Fibroblast of upper back skin (primary cell): Measurements from ENCODE around the gene KRTAP9-4.
A peak's percentile ranks its signal among the peaks of the same experiment; 100 is the strongest.
"Not testable (repeated sequence)": the region's sequence is repeated elsewhere in the genome, so short reads cannot be mapped to it uniquely, and the experiment has no call there.

Experiments
- DNase-seq: peaks from one replicate; pipeline ENCODE4 v3.0.0-alpha.2; 2013

KRTAP9-4 gene, protein sequence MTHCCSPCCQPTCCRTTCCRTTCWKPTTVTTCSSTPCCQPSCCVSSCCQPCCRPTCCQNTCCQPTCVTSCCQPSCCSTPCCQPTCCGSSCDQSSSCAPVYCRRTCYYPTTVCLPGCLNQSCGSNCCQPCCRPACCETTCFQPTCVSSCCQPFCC

GRCh38 chr17:41249637-41250240, at the start of gene KRTAP9-4:
KRTAP9-4 (plus strand) TSS chr17:41249687; CDS start chr17:41249721, 34 bp downstream.
- DNase-seq: not testable (repeated sequence)

- DNase-seq: peak; percentile 9
Observed at GRCh38 chr17:41211845-41212466, 37.5 kb upstream of the KRTAP9-4 start.

- DNase-seq: no peak
Observed at GRCh38 chr17:41212524-41213169, 36.8 kb upstream of the KRTAP9-4 start.

DNA sequence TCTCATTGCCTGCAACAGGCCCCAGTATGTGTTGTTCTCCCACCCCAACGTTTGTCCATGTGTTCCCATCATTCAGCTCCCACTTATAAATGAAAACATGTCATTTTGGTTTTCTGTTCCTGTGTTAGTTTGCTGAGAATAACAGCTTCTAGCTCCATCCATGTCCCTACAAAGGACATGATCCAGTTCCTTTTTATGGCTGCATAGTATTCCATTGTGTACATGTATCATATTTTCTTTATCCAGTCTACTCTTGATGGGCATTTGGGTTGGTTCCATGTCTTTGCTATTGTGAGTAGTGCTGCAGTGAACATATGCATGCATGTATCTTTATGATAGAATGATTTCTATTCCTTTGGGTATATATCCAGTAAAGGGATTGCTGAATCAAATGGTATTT, 33.8 kb upstream of the KRTAP9-4 start:
- DNase-seq: no peak

DNA sequence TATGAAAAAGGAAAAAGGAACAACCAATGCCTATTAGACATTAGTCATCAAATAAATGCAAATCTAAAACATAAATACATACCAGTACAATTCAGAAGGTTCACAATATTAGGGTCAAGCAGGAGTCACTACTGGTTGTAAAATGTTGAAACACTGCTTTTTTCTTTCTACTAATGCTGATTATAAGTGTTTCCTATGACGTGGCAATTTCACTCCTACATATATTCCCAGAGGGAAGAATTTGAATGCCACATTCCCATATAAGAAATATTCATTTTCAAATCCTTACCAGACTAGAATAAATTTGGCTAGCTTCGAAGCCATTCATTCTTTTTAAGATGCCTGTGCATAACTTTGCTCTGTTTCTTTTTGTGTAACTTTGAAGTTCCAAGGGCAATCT, 25.7 kb upstream of the KRTAP9-4 start:
- DNase-seq: peak; percentile 3

DNA sequence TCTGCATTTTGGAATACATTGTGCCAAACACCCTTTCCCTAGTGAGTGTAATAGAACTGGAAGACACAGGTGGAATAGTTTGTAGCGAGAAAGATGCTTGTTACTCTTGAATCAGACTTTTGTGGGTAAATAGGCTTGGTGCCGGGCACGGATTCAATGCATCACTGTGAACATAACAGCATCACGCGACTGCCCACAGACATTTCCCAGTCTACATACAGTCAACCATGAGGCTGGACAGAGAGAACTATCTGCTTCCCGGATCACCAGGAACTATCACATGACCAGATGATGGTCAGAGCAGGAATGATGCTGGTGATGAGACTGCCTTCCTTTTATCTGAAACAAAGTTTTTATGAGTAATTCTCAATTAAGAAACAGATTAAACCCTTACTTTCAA, 23.4 kb upstream of the KRTAP9-4 start:
- DNase-seq: no peak

- not testable (repeated sequence) for DNase-seq
Observed at GRCh38 chr17:41226598-41227095, 22.8 kb upstream of the KRTAP9-4 start, which contains the start of gene KRTAP9-2. KRTAP9-2 (plus strand) TSS chr17:41226648; CDS start chr17:41226655, 7 bp downstream.

DNA sequence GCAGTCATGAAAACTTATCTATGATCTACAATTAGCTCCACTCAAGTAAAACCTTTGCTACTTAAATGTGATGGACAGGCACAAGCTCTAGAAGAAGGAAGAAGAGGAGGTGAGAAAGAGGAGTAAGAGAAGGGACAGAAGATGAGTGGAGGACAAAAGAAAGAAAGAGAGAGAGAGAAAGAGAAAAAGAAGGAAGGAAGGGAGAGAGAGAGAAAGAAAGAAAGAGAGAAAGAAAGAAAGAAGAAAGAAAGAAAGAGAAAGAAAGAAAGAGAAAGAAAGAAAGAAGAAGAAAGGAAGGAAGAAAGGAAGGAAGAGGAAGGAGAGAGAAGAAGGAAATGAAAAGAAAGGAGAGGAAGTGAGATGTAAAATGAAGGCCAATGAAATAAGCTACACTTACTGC, 19.4 kb upstream of the KRTAP9-4 start:
- no peak for DNase-seq

GRCh38 chr17:41231731-41232130, 17.8 kb upstream of the KRTAP9-4 start:
- DNase-seq: no peak

GRCh38 chr17:41232399-41233105, 16.9 kb upstream of the KRTAP9-4 start, which contains the start of gene KRTAP9-3:
KRTAP9-3 (plus strand) TSS chr17:41232449; CDS start chr17:41232502, 53 bp downstream.
- not testable (repeated sequence) for DNase-seq

DNA sequence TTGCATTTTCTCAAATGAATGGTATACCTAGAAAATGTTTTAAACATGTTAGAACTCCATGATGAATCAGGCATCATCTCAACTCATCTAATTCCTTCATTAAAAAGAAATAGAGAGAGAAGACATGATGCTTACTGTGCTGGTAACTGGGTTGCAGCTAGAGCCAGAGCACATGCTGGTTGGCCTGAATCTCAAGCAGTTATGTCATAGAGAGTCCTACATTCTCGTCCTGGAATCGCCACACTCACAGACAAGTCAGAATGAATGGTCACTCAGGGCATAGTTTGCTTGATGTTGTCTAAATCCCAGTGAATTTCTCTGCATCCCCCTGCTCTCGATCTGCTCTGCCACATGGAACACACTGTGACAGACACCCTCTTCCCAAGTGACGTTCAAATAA, 12.4 kb upstream of the KRTAP9-4 start:
- DNase-seq: not testable (repeated sequence)

GRCh38 chr17:41237949-41238437, 11.5 kb upstream of the KRTAP9-4 start, which contains the start of gene KRTAP9-8:
KRTAP9-8 (plus strand) TSS chr17:41237999; CDS start chr17:41238052, 53 bp downstream.
- not testable (repeated sequence) for DNase-seq

DNA sequence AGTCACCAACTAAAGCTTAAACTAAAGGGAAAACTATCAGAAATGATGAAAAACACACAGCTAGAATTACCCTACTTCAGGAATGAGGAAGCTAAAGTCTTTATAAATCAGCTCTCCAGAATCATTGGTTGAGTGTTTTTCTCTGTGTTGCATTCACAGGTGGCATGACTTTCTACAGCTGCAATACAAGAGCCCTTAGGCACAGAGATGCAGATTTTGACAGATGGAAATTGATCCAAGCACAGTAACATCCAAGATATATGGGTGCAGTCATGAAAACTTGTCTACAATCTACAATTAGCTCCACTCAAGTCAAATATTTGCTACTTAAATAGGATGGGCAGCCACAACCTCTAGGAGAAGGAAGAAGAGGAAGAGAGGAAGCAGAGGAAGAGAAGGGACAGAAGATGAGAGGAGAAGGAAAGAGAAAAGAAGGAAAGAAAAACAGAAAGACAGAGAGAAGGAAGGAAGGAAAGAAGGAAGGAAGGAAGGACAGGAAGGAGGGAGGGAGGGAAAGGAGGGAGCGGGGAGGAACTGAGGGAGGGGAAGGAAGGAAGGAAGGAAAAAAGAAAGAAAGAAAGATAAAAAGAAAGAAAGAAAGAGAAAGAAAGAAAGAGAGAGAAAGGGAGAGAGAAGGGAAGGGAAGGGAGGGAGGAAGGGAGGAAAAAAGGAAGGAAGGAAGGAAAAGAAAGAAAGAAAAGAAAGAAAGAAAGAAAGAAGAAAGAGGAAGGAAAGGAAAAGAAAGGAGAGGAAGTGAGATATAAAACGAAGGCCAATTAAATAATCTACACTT, 2.3 kb upstream of the KRTAP9-4 start:
- not testable (repeated sequence) for DNase-seq

DNA sequence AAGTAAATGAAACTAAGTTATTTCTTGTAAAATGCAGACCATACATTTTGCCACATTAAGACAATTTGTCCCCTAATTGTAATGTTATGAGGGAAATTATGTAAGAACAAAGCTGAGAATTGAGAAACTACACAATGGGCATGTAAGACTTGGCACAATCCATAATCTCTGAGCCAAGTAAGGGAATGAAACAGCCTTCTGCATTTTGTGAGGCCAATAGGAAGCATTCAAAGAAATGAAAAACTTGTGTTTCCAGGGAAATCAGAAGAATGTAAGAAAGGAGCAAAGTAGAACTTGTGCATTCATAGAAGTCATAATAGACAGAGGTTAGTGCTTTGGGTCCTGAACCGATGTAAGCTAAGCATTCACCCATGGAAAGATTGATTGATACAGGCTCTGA, 1.8 kb downstream of the KRTAP9-4 start:
- no peak for DNase-seq

GRCh38 chr17:41254861-41255260, 5.4 kb downstream of the KRTAP9-4 start:
- DNase-seq: no peak

DNA sequence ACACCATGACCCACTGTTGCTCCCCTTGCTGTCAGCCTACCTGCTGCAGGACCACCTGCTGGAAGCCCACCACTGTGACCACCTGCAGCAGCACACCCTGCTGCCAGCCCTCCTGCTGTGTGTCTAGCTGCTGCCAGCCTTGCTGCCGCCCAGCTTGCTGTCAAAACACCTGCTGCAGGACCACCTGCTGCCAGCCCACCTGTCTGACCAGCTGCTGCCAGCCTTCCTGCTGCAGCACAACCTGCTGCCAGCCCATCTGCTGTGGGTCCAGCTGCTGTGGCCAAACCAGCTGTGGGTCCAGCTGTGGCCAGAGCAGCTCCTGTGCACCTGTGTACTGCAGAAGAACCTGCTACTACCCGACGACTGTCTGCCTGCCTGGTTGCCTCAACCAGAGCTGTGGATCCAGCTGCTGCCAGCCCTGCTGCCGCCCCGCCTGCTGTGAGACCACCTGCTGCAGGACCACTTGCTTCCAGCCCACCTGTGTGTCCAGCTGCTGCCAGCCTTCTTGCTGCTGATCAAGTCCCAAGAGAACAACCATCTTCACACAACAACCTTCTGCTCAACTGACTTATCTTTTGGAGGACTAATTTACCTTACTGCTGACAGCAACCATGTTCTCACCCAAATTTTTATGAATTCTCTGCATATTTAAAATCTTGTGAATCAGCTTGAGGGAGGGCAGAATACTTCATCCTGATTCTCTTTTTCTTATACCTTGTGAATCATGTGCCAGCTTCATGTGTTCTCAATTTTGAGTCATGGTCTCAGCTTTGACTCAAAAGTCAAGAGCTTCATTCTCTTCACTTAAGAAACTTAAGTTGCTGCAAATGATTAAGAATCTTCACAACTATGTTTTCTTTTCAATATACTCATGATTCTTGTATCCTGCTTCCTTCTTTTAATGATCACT, 6.1 kb downstream of the KRTAP9-4 start, which contains the start of gene KRTAP9-9:
Gene KRTAP9-9 (plus strand): TSS at position 4 of the 910 bp plus-strand sequence.
- peak; percentile 55 for DNase-seq

DNA sequence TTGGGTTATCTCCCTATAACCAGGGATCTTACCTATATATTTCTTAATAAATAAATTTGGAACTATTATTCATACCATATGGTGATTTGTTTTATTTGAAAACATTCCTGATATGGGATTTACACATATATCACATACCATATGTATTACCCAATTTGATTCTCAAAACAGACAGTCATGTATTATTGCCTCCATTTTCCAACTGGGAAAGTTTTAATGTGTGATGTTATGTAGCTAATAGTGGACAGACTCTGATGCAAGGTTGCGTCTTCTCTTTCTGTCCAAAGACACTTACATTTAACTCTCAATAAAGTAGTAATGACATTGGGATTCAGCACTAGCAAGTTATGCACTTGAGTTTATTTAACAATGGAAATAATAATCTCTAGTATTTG, 6.8 kb downstream of the KRTAP9-4 start:
- DNase-seq: peak; percentile 50

GRCh38 chr17:41258406-41258805, 8.9 kb downstream of the KRTAP9-4 start:
- no peak for DNase-seq

DNA sequence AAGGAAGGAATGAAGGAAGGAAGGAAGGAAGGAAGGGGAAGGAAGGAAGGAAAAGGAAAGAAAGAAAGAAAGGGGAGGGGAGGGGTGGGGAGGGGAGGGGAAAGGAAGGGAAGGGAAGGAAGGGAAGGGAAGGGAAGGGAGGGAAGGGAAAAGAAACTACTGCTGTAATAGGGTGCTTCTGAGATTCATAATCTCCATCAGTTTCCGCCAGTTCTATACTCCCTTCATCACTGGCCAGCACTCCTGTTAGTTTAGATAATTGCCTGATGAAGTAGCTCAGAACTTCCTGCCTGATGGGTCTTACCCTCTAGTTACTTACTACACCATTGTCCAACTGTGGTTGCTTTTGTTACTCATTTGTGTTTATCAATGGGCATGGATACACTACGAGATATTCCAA, 13.7 kb downstream of the KRTAP9-4 start:
- DNase-seq: no peak

GRCh38 chr17:41264599-41264998, 15.1 kb downstream of the KRTAP9-4 start:
- no peak for DNase-seq
